ENCODE measurements around the gene RAB41.
"Not testable (repeated sequence)": the region's sequence is repeated elsewhere in the genome, so short reads cannot be mapped to it uniquely, and the experiment has no call there.

RAB41 gene

DNA sequence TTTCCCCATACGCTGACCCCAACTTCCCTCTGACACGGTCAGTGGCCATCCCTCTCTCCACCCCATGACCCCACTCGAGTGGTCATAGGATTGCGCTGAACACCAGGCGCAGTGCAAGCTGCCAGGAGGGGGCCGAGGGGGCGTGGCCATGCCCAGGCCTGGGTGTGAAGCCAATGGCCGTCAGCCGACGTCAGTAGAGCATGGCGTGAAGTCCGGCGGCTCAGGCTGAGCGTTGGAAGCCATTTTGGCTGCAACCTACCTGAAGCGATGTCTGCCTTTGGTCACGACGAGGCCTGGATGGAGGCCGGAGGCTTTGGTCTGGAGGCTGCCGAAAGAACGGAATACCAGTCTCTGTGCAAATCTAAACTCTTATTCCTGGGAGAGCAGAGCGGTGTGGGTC lies at the start of gene RAB41:
Gene RAB41, plus strand, starts transcription at position 222 of the 400 bp plus-strand sequence. Its CDS starts 46 bp downstream, at position 268.
- DNase-seq, result no peak

- DNase-seq, result no peak
These were observed 47.6 kb upstream of the RAB41 start, which contains the start of gene AWAT1 for GRCh38 chrX:70234355-70234754. TSS of gene AWAT1 (plus strand) at chrX:70234655. CDS start at chrX:70234696, 41 bp downstream.

DNA sequence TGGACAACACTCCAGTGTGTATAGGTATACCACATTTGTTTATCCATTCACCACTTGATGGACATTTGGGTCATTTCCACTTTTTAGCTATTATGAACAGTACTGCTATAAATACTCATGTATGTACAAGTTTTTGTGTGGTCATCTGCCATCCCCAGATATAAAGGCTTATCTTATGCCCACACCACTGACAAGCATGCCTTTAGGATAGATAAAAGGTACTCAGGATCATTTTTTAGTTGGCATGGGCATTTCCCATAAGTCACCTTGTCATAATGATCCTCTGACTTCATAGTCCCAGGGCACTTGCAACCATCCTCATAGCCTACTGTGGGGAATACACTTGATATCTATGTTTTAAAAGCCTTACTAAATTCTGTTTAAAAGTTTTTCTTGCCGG lies 41.2 kb upstream of the RAB41 start:
- DNase-seq, result no peak

GRCh38 chrX:70241501-70241900 lies 40.5 kb upstream of the RAB41 start:
- DNase-seq, result no peak

DNA sequence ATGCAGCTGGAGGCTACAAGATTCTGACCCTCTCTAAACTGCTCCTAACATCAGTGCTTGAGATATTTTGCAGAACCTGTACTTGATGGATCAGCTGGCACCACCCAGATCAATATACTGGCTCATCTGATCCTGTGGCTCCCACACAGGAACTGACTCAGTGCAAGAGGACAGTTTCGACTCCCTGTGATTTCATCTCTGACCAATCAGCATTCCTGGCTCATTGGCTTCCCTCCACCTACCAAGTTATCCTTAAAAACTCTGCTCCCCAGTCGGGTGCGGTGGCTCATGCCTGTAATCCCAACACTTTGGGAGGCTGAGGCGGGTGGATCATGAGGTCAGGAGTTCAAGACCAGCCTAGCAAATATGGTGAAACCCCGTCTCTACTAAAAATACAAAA lies 38.4 kb upstream of the RAB41 start:
- not testable (repeated sequence) for DNase-seq

GRCh38 chrX:70244881-70245280 lies 37.1 kb upstream of the RAB41 start:
- no peak for DNase-seq

DNA sequence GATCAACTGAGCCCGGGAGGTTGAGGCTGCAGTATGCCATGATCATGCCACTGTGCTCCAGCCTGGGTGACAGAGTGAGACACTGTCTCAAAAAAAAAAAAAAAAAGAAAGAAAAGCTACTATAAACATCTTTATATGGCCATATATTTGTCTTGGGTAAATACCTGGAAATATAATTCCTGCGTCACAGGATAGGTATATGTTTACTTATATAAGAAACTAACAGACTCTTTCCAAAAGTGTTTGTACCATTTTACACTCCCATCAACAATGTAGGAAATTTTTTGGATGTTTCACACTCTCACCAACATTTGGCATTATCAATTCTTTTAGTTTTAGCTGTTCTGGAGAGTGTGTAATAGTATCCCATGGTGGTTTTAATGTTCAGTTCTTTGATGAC lies 34.7 kb upstream of the RAB41 start:
- DNase-seq, result no peak

- DNase-seq, result no peak
These were observed 29.5 kb upstream of the RAB41 start for GRCh38 chrX:70252491-70252890.

GRCh38 chrX:70253377-70254062 lies 28.5 kb upstream of the RAB41 start:
- DNase-seq, result no peak

GRCh38 chrX:70254063-70254400 lies 27.9 kb upstream of the RAB41 start:
- DNase-seq, result no peak

- DNase-seq, result no peak
These were observed 27.1 kb upstream of the RAB41 start for GRCh38 chrX:70254909-70255308.

DNA sequence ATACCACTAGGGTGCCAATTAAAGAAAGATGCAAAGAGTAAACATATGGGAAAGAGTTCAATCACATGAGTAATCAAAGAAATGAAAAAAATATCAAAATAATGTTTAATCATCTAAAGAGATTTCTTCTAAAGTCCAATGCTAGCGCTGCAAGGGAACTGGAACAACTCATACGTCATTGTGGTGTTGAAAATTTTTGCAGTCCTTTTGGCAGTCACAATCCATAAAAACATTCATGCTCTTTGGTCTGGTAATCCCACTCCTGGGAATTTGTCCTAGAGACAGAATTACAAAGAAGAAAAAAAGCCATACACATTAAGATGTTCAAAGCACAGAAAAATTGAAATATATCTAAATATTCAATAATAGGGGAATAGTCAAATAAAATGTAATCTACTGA lies 26.5 kb upstream of the RAB41 start:
- DNase-seq, result no peak

DNA sequence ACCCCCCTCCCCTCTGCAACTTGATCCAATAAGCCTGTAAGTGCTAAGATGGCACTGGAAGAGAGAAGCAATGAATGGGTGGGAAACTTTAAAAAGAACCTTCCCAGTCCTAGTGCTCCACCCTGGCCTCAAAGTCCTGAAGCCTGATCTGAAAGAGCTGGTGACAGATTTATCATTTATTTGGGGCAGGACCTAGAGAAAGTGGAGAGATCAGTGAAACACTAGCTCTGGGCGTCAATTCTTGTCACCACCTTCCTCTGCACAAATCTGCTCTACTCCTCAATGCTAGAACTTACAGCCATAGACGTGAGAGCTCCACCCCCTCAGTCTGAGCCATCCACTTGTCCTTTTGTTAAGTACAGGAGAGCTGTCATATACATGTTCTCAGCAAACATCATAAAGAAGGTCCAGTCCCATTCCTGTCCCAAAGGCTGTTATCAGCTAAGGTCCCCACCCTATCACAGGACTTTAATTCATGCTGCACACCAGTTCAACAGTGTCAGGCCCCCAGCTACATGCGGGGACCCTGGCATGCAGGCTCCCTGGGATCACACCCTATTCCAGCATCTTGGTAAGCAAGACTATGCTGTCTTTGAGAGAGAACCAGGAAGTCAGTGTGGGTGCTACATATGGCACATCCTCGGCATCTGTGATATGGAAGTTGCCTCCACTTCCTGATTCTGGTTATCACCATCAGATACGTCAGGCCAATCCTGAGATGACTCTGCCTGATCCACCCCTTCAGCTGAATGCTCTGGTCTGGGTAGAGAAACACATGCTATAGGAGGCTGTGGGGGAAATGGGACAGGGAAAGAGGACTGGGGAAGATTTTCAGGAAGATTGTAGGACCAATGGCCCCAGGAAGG lies 24.3 kb upstream of the RAB41 start:
- no peak for DNase-seq

DNA sequence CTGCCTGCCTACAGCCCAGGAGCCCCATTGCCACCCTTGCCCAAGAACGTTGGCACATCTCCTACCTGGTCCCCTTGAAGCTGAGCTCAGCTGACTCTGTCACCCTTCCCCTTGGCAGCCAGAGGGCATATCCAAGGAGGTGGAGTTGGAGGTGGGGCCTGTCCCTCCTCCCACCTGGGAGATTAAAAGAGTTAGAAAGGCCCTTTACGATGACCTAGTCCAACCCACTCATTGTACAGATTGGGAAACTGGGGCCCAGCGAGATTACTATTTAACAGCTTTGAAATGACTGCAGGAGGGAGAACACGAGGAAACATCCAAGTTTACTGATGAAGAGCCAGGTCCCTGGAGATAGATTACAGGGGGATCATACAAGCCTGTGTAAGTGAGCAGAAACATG lies 21.9 kb upstream of the RAB41 start, which contains the start of gene P2RY4:
Gene P2RY4, minus strand, starts transcription at position 101 of the 400 bp plus-strand sequence. CDS start 580 bp downstream, outside the sequence.
- DNase-seq, result no peak

GRCh38 chrX:70262952-70263567 lies 18.9 kb upstream of the RAB41 start:
- DNase-seq, result peak; percentile 21

- no peak for DNase-seq
These were observed 17.2 kb upstream of the RAB41 start for GRCh38 chrX:70264784-70265183.

DNA sequence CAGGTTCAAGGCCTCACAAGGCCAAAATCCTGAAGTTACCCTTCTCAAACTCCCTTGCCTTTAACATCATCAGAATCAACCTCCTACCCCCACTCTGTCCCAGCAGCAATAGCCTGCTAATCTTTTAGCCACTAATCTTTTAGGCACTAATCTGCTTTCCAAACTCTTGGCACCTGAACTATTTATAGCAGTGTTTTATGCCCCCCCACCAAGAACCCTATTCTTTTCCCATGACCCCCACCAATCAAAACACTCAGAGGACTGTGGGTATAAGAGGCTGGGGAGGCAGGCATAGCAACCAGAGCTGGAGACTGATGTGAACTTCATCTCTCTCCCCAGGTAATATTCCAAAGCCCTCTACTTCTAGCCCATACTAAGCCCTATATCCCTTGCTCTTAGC lies 13.9 kb upstream of the RAB41 start, which contains the start of gene ARR3:
Gene ARR3, plus strand, starts transcription at position 301 of the 400 bp plus-strand sequence. CDS start 1,052 bp downstream, outside the sequence.
- no peak for DNase-seq

GRCh38 chrX:70274029-70274428 lies 7.9 kb upstream of the RAB41 start:
- not testable (repeated sequence) for DNase-seq

GRCh38 chrX:70279081-70279480 lies 2.9 kb upstream of the RAB41 start:
- DNase-seq, result no peak

GRCh38 chrX:70280573-70280972 lies 1.4 kb upstream of the RAB41 start:
- no peak for DNase-seq

DNA sequence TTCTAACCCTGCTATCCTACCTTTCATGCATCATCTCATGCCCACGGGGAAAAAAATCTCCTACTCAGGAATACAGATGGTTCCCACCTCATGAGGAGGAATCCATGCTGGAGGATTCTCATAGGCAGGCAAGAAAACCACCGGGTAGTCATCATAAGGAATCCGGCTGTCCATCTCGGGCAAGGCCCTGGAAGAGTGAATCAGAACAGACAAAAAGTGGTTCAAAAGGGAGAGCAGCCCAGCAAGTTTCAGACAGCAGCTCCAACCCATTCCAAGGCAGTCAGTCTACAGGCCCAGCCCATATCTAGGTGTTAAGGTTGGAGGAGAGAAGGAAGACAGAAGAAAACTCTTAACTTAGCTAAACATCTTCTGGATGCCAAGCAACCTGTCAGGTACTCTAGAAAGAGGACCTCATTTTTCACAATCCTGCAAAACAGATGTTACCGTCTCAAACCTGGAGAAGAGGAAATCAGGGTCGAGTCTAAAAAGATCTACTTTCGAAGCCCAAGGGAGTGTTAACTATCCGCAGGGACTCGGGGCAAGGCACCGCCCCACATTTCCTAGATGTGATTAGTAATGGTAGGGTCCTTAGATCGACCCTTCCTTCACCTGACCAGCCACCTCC lies 7.3 kb downstream of the RAB41 start:
- DNase-seq, result no peak

DNA sequence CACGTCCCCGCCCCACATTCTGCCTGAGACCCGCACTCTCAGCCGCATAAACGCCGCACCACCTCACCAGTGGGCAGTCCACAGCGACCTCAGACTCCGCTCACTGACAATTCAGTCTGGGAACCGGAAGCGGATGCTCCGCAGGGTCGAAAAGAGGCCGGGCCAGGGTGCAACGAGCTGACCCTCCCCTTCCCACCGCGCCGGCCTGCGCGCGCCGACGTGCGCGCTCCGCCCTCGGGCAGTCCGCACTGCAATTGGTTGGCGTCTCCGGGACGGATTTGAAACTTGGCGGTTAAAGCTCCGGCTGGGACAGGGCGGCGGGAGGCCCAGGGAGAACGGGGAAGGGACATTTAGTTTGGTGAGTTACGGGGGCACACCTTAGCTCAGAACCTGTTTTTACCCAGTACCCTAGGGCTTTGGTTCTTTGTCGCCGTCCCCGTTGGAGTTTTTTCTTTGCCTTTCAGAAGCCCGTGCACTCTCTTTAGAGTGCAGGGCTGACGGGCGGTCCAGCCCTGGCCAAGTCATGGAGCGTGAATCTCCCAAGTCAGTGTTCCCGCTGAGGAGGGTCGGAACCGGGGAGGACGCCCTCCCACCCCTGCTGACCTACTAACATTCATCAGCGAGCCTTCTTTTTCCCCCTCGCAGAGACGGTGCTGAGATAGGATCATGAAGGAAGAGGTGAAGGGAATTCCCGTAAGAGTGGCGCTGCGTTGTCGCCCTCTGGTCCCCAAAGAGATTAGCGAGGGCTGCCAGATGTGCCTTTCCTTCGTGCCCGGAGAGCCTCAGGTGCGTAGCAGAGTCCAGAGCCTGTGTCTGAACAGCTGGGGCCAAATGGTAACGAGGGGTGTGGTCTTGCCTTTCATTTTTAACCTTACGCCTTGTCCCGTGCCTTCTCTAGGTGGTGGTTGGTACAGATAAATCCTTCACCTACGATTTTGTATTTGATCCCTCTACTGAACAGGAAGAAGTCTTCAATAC lies 8.1 kb downstream of the RAB41 start, which contains the start of the genes KIF4A and PDZD11:
Gene KIF4A, plus strand, starts transcription at position 312 of the 978 bp plus-strand sequence. Its CDS starts 355 bp downstream, at position 667.
Gene PDZD11, minus strand, starts transcription at position 135 of the 978 bp plus-strand sequence. CDS start 586 bp downstream, outside the sequence.
- DNase-seq, result peak; percentile 65

Data from activated CD8-positive, alpha-beta memory T cell treated with anti-CD3 and anti-CD28 coated beads, Interleukin-2, amount 50 U/mL, for 4 hours (primary cell).